GM12878 (cell line): ENCODE results near the gene KDM1B. TPM values are rescaled to one million over a fixed set of nuclear protein-coding genes. Genes with fewer than 3 reads are reported as not detected.

Experiments used
- ATAC-seq: fragments of 200-7000 bp; cut with Tn5 transposase; 3 replicates; pipeline ENCODE4 v1.9.1; 2020; ENCODE audit warnings: mild to moderate bottlenecking, moderate library complexity
- BruUV-seq: library from RNA; stranded (reverse); fragments of 400-500 nt; replicated peaks from 2 replicates; lab custom pipeline; 2021; lab: Mats Ljungman, UMichigan
- CTCF ChIA-PET: fragments of 300-600 bp; sonication (Branson Sonifier 250); formaldehyde crosslinking; extraction: SDS; loops from one replicate; lab custom pipeline; 2021; ENCODE audit warnings: inconsistent platforms; lab: Yijun Ruan, JAX
- POLR2A ChIA-PET: fragments of 350-600 bp; formaldehyde crosslinking; extraction: SDS; loops from one replicate; lab custom pipeline; 2021; ENCODE audit warnings: inconsistent platforms; lab: Charles Lee
- RAD21 ChIA-PET: fragments of 300-600 bp; sonication (Branson Sonifier 250); formaldehyde crosslinking; loops from one replicate; lab custom pipeline; 2023; ENCODE audit warnings: antibody characterized with exemption; ENCODE audit not compliant: unreplicated experiment; lab: Charles Lee
- SMC1A ChIA-PET: fragments of 300-600 bp; sonication (Branson Sonifier 250); formaldehyde crosslinking; loops from one replicate; lab custom pipeline; 2023; ENCODE audit not compliant: unreplicated experiment, uncharacterized antibody; lab: Charles Lee
- DNase-seq: peaks from one replicate; pipeline ENCODE4 v3.0.0-alpha.2; 2011; ENCODE audit warnings: low read depth, low spot score
- FAIRE-seq: peaks from 3 replicates; lab custom pipeline; 2011; peaks lifted over from hg19 to GRCh38; lab: Jason Lieb, UNC
- H2AFZ ChIP-seq: 2 replicates; pipeline ENCODE4 v1.6.0; 2011; ENCODE audit warnings: low read depth, low read length, control low read depth; ENCODE audit not compliant: control insufficient read depth
- H3K27ac ChIP-seq: 2 replicates; pipeline ENCODE4 v1.5.1; 2011; ENCODE audit warnings: control low read depth; ENCODE audit not compliant: control insufficient read depth, insufficient read depth
- H3K27me3 ChIP-seq, 2 experiments: replicated peaks in 1 of 2; 2 replicates each; pipeline versions ENCODE4 v1.6.0 to v1.6.1; 2011; ENCODE audit warnings: low read length in 1 of 2; ENCODE audit not compliant: control insufficient read depth in 2 of 2, insufficient read depth in 2 of 2
- H3K36me3 ChIP-seq, 2 experiments: 2 replicates each; pipeline ENCODE4 v1.5.1; 2011; ENCODE audit warnings: low read length in 1 of 2; ENCODE audit not compliant: control insufficient read depth in 2 of 2, insufficient read depth in 2 of 2
- H3K4me1 ChIP-seq: 2 replicates; pipeline ENCODE4 v1.6.1; 2011; ENCODE audit warnings: mild to moderate bottlenecking, low read length, moderate library complexity, mixed read lengths; ENCODE audit not compliant: control insufficient read depth, insufficient read depth
- H3K4me2 ChIP-seq: 2 replicates; pipeline ENCODE4 v1.6.0; 2011; ENCODE audit warnings: control low read depth; ENCODE audit not compliant: control insufficient read depth, insufficient read depth
- H3K4me3 ChIP-seq: fragments of 200-600 bp; sonication (generic); 2 replicates; pipeline ENCODE4 v1.5.1; 2016
- H3K79me2 ChIP-seq: 2 replicates; pipeline ENCODE4 v1.6.0; 2011; ENCODE audit warnings: low read length; ENCODE audit not compliant: control insufficient read depth, insufficient read depth
- H3K9ac ChIP-seq: 2 replicates; pipeline ENCODE4 v1.8.0; 2011; ENCODE audit warnings: low read length, control low read depth, mixed read lengths; ENCODE audit not compliant: control insufficient read depth, insufficient read depth
- H3K9me3 ChIP-seq: replicated peaks from 3 replicates; pipeline ENCODE4 v1.5.1; 2011; ENCODE audit warnings: mild to moderate bottlenecking, low read length; ENCODE audit not compliant: control insufficient read depth, insufficient read depth
- H4K20me1 ChIP-seq: 2 replicates; pipeline ENCODE4 v1.6.0; 2011; ENCODE audit not compliant: control insufficient read depth, insufficient read depth
- CBX3 ChIP-seq: fragments of 200-600 bp; sonication (generic); IDR thresholded peaks from 2 replicates; pipeline ENCODE4 v1.6.1; 2016; ENCODE audit warnings: low read depth, borderline replicate concordance
- EP300 ChIP-seq, 2 experiments: fragments of 150-350 bp in 1 of 2; IDR thresholded peaks; 2 replicates each; pipeline ENCODE4 v1.6.1; 2011 to 2012; ENCODE audit warnings: low read depth in 2 of 2, low read length in 2 of 2, borderline replicate concordance in 1 of 2, improper control_type of control experiment in 1 of 2, inconsistent platforms in 1 of 2; ENCODE audit not compliant: control insufficient read depth in 1 of 2
- MTA2 ChIP-seq: fragments of 450-650 bp; IDR thresholded peaks from 2 replicates; pipeline ENCODE4 v1.6.1; 2016; ENCODE audit warnings: low read depth, mild to moderate bottlenecking, moderate library complexity
- MXI1 ChIP-seq: fragments of 150-350 bp; IDR thresholded peaks from 2 replicates; pipeline ENCODE4 v1.6.1; 2011; ENCODE audit warnings: low read depth, mild to moderate bottlenecking, inconsistent platforms, low read length, improper control_type of control experiment
- MYB ChIP-seq: fragments of 150-350 bp; IDR thresholded peaks from 2 replicates; pipeline ENCODE4 v1.6.1; 2014; ENCODE audit warnings: mild to moderate bottlenecking, low read depth, low read length, borderline replicate concordance
- POLR2AphosphoS5 ChIP-seq: IDR thresholded peaks from 2 replicates; pipeline ENCODE4 v1.6.1; 2011; ENCODE audit warnings: mild to moderate bottlenecking, low read length, inconsistent platforms
- STAT3 ChIP-seq: IDR thresholded peaks from 2 replicates; pipeline ENCODE4 v1.6.1; 2011; ENCODE audit warnings: low read depth, low read length, improper control_type of control experiment
- YY1 ChIP-seq: IDR thresholded peaks from 2 replicates; pipeline ENCODE4 v1.6.1; 2011; ENCODE audit warnings: low read depth, mild to moderate bottlenecking, low read length
- WGBS: methylation state at CpG from one replicate; pipeline ENCODE4 v1.1.6; 2016; ENCODE audit warnings: low lambda C conversion rate; ENCODE audit not compliant: insufficient replicate concordance, insufficient coverage; ENCODE audit errors: missing lambda C conversion rate; 5-methylcytosine and 5-hydroxymethylcytosine counted together
- in situ Hi-C: fragments of 300-500 bp; cut with MboI; formaldehyde crosslinking; loops from 9 replicates; pipeline ENCODE4 v1.14.3; 2018; ENCODE audit warnings: mixed read lengths
- intact Hi-C: fragments of 100-400 bp; cut with micrococcal nuclease; formaldehyde crosslinking; loops from one replicate; pipeline ENCODE4 v1.14.2; 2022; ENCODE audit not compliant: unreplicated experiment
- polyA plus RNA-seq, 11 experiments: library from polyadenylated mRNA; depleted of rRNA in 4 of 11; unstranded in 6 of 11; stranded (reverse) in 5 of 11; fragments of >200 nt; fragmentation: Nextera tagmentation in 4 of 11; fragmentation: Illumina TruSeq in 1 of 11; extraction: Ambion mirVana in 4 of 11; extraction: Trizol in 1 of 11; gene quantifications; 1 replicate in 1 of 11; 2 replicates in 10 of 11; pipeline versions ENCODE4 v1.2.1 to v1.2.3, GENCODE V29; 2011 to 2016; ENCODE audit warnings: inconsistent platforms in 2 of 11, missing spikeins in 2 of 11, low read depth in 1 of 11
- total RNA-seq, 4 experiments: library from RNA; depleted of rRNA in 3 of 4; stranded (reverse); fragments of >200 nt in 3 of 4; fragmentation: Illumina TruSeq in 1 of 4; extraction: Trizol in 1 of 4; gene quantifications; 2 replicates each; pipeline versions ENCODE4 v1.2.1 to v1.2.3, GENCODE V29; 2013 to 2021
- TF ChIP-seq, protein P1 (sequence below): fragments of 450-650 bp; IDR thresholded peaks from 2 replicates; pipeline ENCODE4 v1.6.1; 2018; ENCODE audit warnings: mild to moderate bottlenecking, low read depth, moderate library complexity; ENCODE audit not compliant: partially characterized antibody

KDM1B gene
- total and polyA plus RNA-seq, 10 of the 15 experiments (the other 5 are each of a cell fraction or from before 2014, with no cell fraction given): 1.7 to 22.5 (median 13.9) TPM

GRCh38 chr6:18269717-18270116 lies 114.5 kb downstream of the KDM1B start:
- Histone ChIP-seq H3K79me2 (peaks cover 6% of the 10 kb centered on the region), H3K4me3 (no peak overlapping the region), H3K9ac (no peak overlapping the region), H3K4me1 (peaks cover 8% of the 10 kb centered on the region; the same call in 1 of the 2 replicates), H3K27me3 (no peaks in the 10 kb centered on the region), H3K36me3 (no peaks in the 10 kb centered on the region), H4K20me1 (no peaks in the 10 kb centered on the region), H2AFZ (no peak overlapping the region), H3K4me2 (no peak overlapping the region), H3K27ac (no peak overlapping the region), H3K9me3 (peaks cover 4% of the 10 kb centered on the region)
- ChIA-PET SMC1A (no interaction called here), RAD21 (no interaction called here), POLR2A (no interaction called here), CTCF (interaction anchor here (1.2 kb wide), 1 partner anchor 54 kb away, joined by 3 read pairs; no protein-coding TSS in a partner anchor)
- ATAC-seq (no peak), DNase-seq (no peak), FAIRE-seq (no peak)
- intact Hi-C loops (no loop called here), in situ Hi-C loops (loop anchor here (10.0 kb wide), 1 partner anchor 275 kb away; no protein-coding TSS in a partner anchor)
- BruUV-seq: no TSS peak
- WGBS: 79% methylated on average over 10 of the region's 10 CpGs
- TF ChIP-seq MTA2 (no peak), MXI1 (no peak), STAT3 (no peak), EP300 (IDR thresholded peaks at IDR 0.05; ENCODE audit: borderline replicate concordance in 1 of 2, control insufficient read depth in 1 of 2, low read depth in 2 of 2, low read length in 2 of 2) (no peak), YY1 (no peak), CBX3 (no peak), MYB (no peak), POLR2AphosphoS5 (no peak)
- TF ChIP-seq, protein P1, sequence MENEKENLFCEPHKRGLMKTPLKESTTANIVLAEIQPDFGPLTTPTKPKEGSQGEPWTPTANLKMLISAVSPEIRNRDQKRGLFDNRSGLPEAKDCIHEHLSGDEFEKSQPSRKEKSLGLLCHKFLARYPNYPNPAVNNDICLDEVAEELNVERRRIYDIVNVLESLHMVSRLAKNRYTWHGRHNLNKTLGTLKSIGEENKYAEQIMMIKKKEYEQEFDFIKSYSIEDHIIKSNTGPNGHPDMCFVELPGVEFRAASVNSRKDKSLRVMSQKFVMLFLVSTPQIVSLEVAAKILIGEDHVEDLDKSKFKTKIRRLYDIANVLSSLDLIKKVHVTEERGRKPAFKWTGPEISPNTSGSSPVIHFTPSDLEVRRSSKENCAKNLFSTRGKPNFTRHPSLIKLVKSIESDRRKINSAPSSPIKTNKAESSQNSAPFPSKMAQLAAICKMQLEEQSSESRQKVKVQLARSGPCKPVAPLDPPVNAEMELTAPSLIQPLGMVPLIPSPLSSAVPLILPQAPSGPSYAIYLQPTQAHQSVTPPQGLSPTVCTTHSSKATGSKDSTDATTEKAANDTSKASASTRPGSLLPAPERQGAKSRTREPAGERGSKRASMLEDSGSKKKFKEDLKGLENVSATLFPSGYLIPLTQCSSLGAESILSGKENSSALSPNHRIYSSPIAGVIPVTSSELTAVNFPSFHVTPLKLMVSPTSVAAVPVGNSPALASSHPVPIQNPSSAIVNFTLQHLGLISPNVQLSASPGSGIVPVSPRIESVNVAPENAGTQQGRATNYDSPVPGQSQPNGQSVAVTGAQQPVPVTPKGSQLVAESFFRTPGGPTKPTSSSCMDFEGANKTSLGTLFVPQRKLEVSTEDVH: no peak
